Neutrophil (primary cell): ENCODE measurements around the gene HAUS5.

ENCODE experiments used
- H3K27ac ChIP-seq: fragments of 200-600 bp; sonication (generic); 2 replicates; pipeline ENCODE4 v1.5.1; 2016; ENCODE audit warnings: mild to moderate bottlenecking, moderate library complexity
- H3K27me3 ChIP-seq: fragments of 200-600 bp; sonication (generic); 2 replicates; pipeline ENCODE4 v1.6.0; 2016; ENCODE audit warnings: mild to moderate bottlenecking
- H3K36me3 ChIP-seq: fragments of 200-600 bp; sonication (generic); 2 replicates; pipeline ENCODE4 v1.5.1; 2017
- H3K4me1 ChIP-seq, 2 experiments: fragments of 200-600 bp in 1 of 2; sonication (generic) in 1 of 2; 1 replicate in 1 of 2; 2 replicates in 1 of 2; pipeline versions ENCODE4 v1.5.1 to v1.6.1; 2013 to 2016; ENCODE audit warnings: low read depth in 1 of 2, low read length in 1 of 2, mild to moderate bottlenecking in 1 of 2, moderate library complexity in 1 of 2; ENCODE audit not compliant: control insufficient read depth in 1 of 2, insufficient read depth in 1 of 2
- H3K4me3 ChIP-seq, 2 experiments: fragments of 200-600 bp in 1 of 2; sonication (generic) in 1 of 2; 1 replicate in 1 of 2; 2 replicates in 1 of 2; pipeline ENCODE4 v1.5.1; 2013 to 2016; ENCODE audit warnings: low read depth in 1 of 2, low read length in 1 of 2, mild to moderate bottlenecking in 1 of 2, moderate library complexity in 1 of 2
- H3K9me3 ChIP-seq: fragments of 200-600 bp; sonication (generic); 2 replicates; pipeline ENCODE4 v1.5.1; 2016
- CTCF ChIP-seq: fragments of 200-600 bp; sonication (generic); IDR thresholded peaks from 2 replicates; pipeline ENCODE4 v1.5.1; 2016; ENCODE audit warnings: antibody characterized with exemption

Gene HAUS5

GRCh38 chr19:35637165-35637564 is 24.6 kb downstream of the HAUS5 start:
- H3K36me3 ChIP-seq: peaks cover 61% of the 10 kb centered on the region
- peaks cover 21% of the 10 kb centered on the region for H3K27me3 ChIP-seq
- H3K4me1 ChIP-seq: peaks cover 0 to 5% of the 10 kb centered on the region in 2 experiments
- H3K9me3 ChIP-seq: no peaks in the 10 kb centered on the region
- H3K27ac ChIP-seq: no peak overlapping the region
- H3K4me3 ChIP-seq: no peak overlapping the region
- no peak for TF ChIP-seq CTCF

GRCh38 chr19:35639321-35639639 is 26.7 kb downstream of the HAUS5 start:
- TF ChIP-seq CTCF: no peak
- peaks cover 28% of the 10 kb centered on the region for H3K27me3 ChIP-seq
- H3K9me3 ChIP-seq: no peaks in the 10 kb centered on the region
- H3K4me3 ChIP-seq: no peak overlapping the region
- peaks cover 10 to 19% of the 10 kb centered on the region in 2 experiments for H3K4me1 ChIP-seq
- no peak overlapping the region for H3K27ac ChIP-seq
- peaks cover 40% of the 10 kb centered on the region for H3K36me3 ChIP-seq

GRCh38 chr19:35639863-35640262 is 27.3 kb downstream of the HAUS5 start:
- no peaks in the 10 kb centered on the region for H3K9me3 ChIP-seq
- H3K4me3 ChIP-seq: no peak overlapping the region
- peaks cover 34% of the 10 kb centered on the region for H3K36me3 ChIP-seq
- peaks cover 28% of the 10 kb centered on the region for H3K27me3 ChIP-seq
- no peak for TF ChIP-seq CTCF
- no peak overlapping the region for H3K27ac ChIP-seq
- H3K4me1 ChIP-seq: peaks cover 14 to 25% of the 10 kb centered on the region in 2 experiments

- Histone ChIP-seq H3K27me3 (peaks cover 28% of the 10 kb centered on the region), H3K4me3 (no peak within 1 kb of the TSS), H3K9me3 (no peaks in the 10 kb centered on the region), H3K27ac (no peak within 1 kb of the TSS), H3K4me1 (peaks cover 21 to 32% of the 10 kb centered on the region in 2 experiments), H3K36me3 (peaks cover 19% of the 10 kb centered on the region)
- TF ChIP-seq CTCF: no peak
These were observed 29.1 kb downstream of the HAUS5 start, which contains the start of gene ETV2 for GRCh38 chr19:35641515-35642151. ETV2 (plus strand) TSS chr19:35641745; CDS start chr19:35642461, 716 bp downstream.

GRCh38 chr19:35642312-35642711 is 29.8 kb downstream of the HAUS5 start:
- Histone ChIP-seq H3K4me1 (peaks cover 21 to 33% of the 10 kb centered on the region in 2 experiments), H3K36me3 (peaks cover 13% of the 10 kb centered on the region), H3K27me3 (peaks cover 28% of the 10 kb centered on the region), H3K4me3 (no peak overlapping the region), H3K27ac (no peak overlapping the region), H3K9me3 (no peaks in the 10 kb centered on the region)
- TF ChIP-seq CTCF: no peak
